ENCODE results near the gene P2RY12. TPM values are rescaled to one million over a fixed set of nuclear protein-coding genes. Genes with fewer than 3 reads are reported as not detected.

P2RY12 gene
- not detected in 2 replicates for total RNA-seq (2011; cell fraction: chromatin; rRNA removed; ENCODE audit: low replicate concordance)
- total RNA-seq (2011; cell fraction: nucleolus; rRNA removed), result not detected in 2 replicates
- total RNA-seq (2011; cell fraction: nucleoplasm; rRNA removed), result not detected in 2 replicates
- total RNA-seq (2014; rRNA removed), result not detected in 2 replicates
- not detected in 2 replicates for total RNA-seq (2014; rRNA removed; fragmentation: Illumina TruSeq; extraction: Trizol)
- not detected in 2 replicates for total RNA-seq (2015; rRNA removed; fragmentation: Illumina TruSeq; extraction: Trizol)
- not detected in 2 replicates for total RNA-seq (2021)
- polyA plus RNA-seq (2011; rRNA removed), result not detected in 2 replicates
- not detected in 2 replicates for polyA plus RNA-seq (2011; cell fraction: cytosol; rRNA removed)
- polyA plus RNA-seq (2011; cell fraction: nucleus; rRNA removed), result not detected in 2 replicates
- not detected in 2 replicates for polyA plus RNA-seq (2012)
- polyA plus RNA-seq (2014; fragmentation: Illumina TruSeq; extraction: Trizol), result not detected in 2 replicates
- not detected for polyA plus RNA-seq (2014; fragmentation: Nextera tagmentation; extraction: Ambion mirVana)
- polyA plus RNA-seq (2014; rRNA removed), result not detected in 2 replicates
- polyA minus RNA-seq (2011; rRNA and poly(A)+ RNA removed), result not detected in 2 replicates
- polyA minus RNA-seq (2011; cell fraction: cytosol; rRNA and poly(A)+ RNA removed), result not detected in 2 replicates
- polyA minus RNA-seq (2011; cell fraction: nucleus; rRNA and poly(A)+ RNA removed), result not detected in 2 replicates
- not detected for Bru-seq, nascent RNA
- not detected for BruChase-seq, experiment 1, labeled RNA remaining after a 2-hour chase
- BruChase-seq, experiment 2, labeled RNA remaining after a 6-hour chase, result percentile 2 among the genes with signal in this experiment
- long read RNA-seq, experiment 1, result 0 reads
- long read RNA-seq, experiment 2, result 0 reads
- long read RNA-seq, experiment 3, result 0 reads

DNA sequence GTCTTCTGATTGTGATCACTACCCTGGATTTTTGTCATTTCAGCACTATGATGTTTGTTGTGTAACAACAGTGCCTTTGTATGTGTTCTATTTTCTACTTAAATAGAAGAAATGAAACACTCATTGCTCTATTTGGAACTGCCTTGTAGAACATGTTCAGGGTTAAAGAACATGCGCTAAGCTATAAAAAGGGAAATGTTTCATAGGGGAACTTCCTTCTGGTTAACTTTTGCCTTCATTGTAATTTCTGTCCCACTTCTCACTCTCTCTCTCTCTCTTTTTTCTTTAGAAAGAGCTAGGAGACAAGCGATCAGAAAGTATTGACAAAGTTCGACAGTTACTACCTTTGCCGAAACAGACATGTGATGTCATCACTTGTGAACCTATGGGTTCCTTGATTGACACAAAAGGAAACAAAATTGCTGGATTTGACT is at the start of gene P2RY12:
Gene P2RY12, minus strand, starts transcription at position 13 of the 434 bp plus-strand sequence. CDS start 45,908 bp downstream, outside the sequence.
- Histone ChIP-seq H3K4me1 (replicated peaks in 1 of 2; ENCODE audit: control insufficient read depth in 2 of 2, insufficient read depth in 2 of 2, low read length in 2 of 2) (no peaks in the 10 kb centered on the region), H3K4me3 (no peak within 1 kb of the TSS), H3K4me2 (ENCODE audit: insufficient read depth, low read length) (no peak within 1 kb of the TSS), H3K9me3 (replicated peaks; ENCODE audit: control insufficient read depth, insufficient read depth, low read depth, low read length) (no peaks in the 10 kb centered on the region), H3K27me3 (ENCODE audit: control insufficient read depth in 2 of 2, insufficient read depth in 2 of 2, low read length in 2 of 2) (peaks cover 3 to 5% of the 10 kb centered on the region in 2 experiments; a peak in 4 of 5 replicates), H3K79me2 (ENCODE audit: control insufficient read depth, insufficient read depth, low read length) (no peaks in the 10 kb centered on the region), H4K20me1 (replicated peaks; ENCODE audit: control insufficient read depth, insufficient read depth, low read length) (no peaks in the 10 kb centered on the region), H3K9ac (ENCODE audit: insufficient read depth in 1 of 2, low read depth in 2 of 2, low read length in 2 of 2) (no peak within 1 kb of the TSS), H3K27ac (ENCODE audit: extremely low read depth, low read depth, low read length) (no peak within 1 kb of the TSS), H2AFZ (ENCODE audit: low read depth, low read length) (no peak within 1 kb of the TSS), H3K9me1 (ENCODE audit: control insufficient read depth, insufficient read depth, low read length) (no peaks in the 10 kb centered on the region), H3K36me3 (ENCODE audit: control insufficient read depth, insufficient read depth, low read length) (no peaks in the 10 kb centered on the region)
- 6% methylated on average over 4 of the region's 4 CpGs for WGBS (ENCODE audit: insufficient coverage, low coverage, missing lambda C conversion rate)
- FAIRE-seq (no peak), ATAC-seq (no peak), DNase-seq (ENCODE audit: extremely low read depth in 1 of 4, low spot score in 3 of 4) (no peak)
- ChIA-PET CTCF (ENCODE audit: low intra/inter-chr PET ratio) (no interaction called here), POLR2A (no interaction called here)
- in situ Hi-C loops (cut with MboI), result no loop called here
- intact Hi-C loops (cut with micrococcal nuclease), result no loop called here
- no peak for TF ChIP-seq CAMTA2 (CRISPR knock-in tag; conservative IDR thresholded peaks at IDR 0.05)
- no TSS peak for BruUV-seq (replicated peaks)

Data from K562 (cell line).